ENCODE measurements around the gene HACL1.

HACL1 gene

GRCh38 chr3:15601399-15602145 lies at the start of gene HACL1, which contains the start of gene BTD:
HACL1 (minus strand) TSS chr3:15601569; CDS start chr3:15601463, 106 bp downstream.
BTD (plus strand) TSS chr3:15601745; CDS start chr3:15635440, 33,695 bp downstream.
- peak; percentile 97 for DNase-seq (ENCODE audit: low read depth)

- no peak for DNase-seq (ENCODE audit: low read depth)
Measured at GRCh38 chr3:15649858-15650257, 48.5 kb upstream of the HACL1 start.

GRCh38 chr3:15649341-15649740 lies 48.0 kb upstream of the HACL1 start:
- no peak for DNase-seq (ENCODE audit: low read depth)

GRCh38 chr3:15647611-15648167 lies 46.3 kb upstream of the HACL1 start:
- DNase-seq (ENCODE audit: low read depth), result peak; percentile 20

- DNase-seq (ENCODE audit: low read depth), result no peak
Measured at GRCh38 chr3:15646851-15647511, 45.6 kb upstream of the HACL1 start.

- no peak for DNase-seq (ENCODE audit: low read depth)
Measured at GRCh38 chr3:15645740-15646501, 44.6 kb upstream of the HACL1 start.

GRCh38 chr3:15645246-15645645 lies 43.9 kb upstream of the HACL1 start:
- no peak for DNase-seq (ENCODE audit: low read depth)

GRCh38 chr3:15638891-15639262 lies 37.5 kb upstream of the HACL1 start:
- no peak for DNase-seq (ENCODE audit: low read depth)

- DNase-seq (ENCODE audit: low read depth), result no peak
Measured at GRCh38 chr3:15638193-15638890, 37.0 kb upstream of the HACL1 start.

GRCh38 chr3:15637131-15637951 lies 36.0 kb upstream of the HACL1 start:
- no peak for DNase-seq (ENCODE audit: low read depth)

GRCh38 chr3:15636028-15636709 lies 34.8 kb upstream of the HACL1 start:
- no peak for DNase-seq (ENCODE audit: low read depth)

GRCh38 chr3:15635121-15635661 lies 33.8 kb upstream of the HACL1 start:
- no peak for DNase-seq (ENCODE audit: low read depth)

- DNase-seq (ENCODE audit: low read depth), result no peak
Measured at GRCh38 chr3:15634671-15635070, 33.3 kb upstream of the HACL1 start.

- DNase-seq (ENCODE audit: low read depth), result no peak
Measured at GRCh38 chr3:15633766-15634598, 32.6 kb upstream of the HACL1 start.

GRCh38 chr3:15633159-15633558 lies 31.8 kb upstream of the HACL1 start:
- no peak for DNase-seq (ENCODE audit: low read depth)

- DNase-seq (ENCODE audit: low read depth), result no peak
Measured at GRCh38 chr3:15632212-15632580, 30.8 kb upstream of the HACL1 start.

GRCh38 chr3:15631426-15632211 lies 30.2 kb upstream of the HACL1 start:
- DNase-seq (ENCODE audit: low read depth), result no peak

GRCh38 chr3:15630646-15631350 lies 29.4 kb upstream of the HACL1 start:
- no peak for DNase-seq (ENCODE audit: low read depth)

Data from activated T-helper 1 cell treated with Interleukin-2 at 50 U/mL for 16 hours (primary cell).